GM18873 (cell line): ENCODE data around the gene PDE9A.
"Not testable (repeated sequence)": the region's sequence is repeated elsewhere in the genome, so short reads cannot be mapped to it uniquely, and the experiment has no call there.

ENCODE experiments used
- ATAC-seq: cut with Tn5 transposase; IDR thresholded peaks from one replicate; pipeline ENCODE4 v1.9.1; 2021; ENCODE audit warnings: mild to moderate bottlenecking, moderate library complexity, moderate number of reproducible peaks; ENCODE audit not compliant: unreplicated experiment, low FRiP score

The PDE9A gene

DNA sequence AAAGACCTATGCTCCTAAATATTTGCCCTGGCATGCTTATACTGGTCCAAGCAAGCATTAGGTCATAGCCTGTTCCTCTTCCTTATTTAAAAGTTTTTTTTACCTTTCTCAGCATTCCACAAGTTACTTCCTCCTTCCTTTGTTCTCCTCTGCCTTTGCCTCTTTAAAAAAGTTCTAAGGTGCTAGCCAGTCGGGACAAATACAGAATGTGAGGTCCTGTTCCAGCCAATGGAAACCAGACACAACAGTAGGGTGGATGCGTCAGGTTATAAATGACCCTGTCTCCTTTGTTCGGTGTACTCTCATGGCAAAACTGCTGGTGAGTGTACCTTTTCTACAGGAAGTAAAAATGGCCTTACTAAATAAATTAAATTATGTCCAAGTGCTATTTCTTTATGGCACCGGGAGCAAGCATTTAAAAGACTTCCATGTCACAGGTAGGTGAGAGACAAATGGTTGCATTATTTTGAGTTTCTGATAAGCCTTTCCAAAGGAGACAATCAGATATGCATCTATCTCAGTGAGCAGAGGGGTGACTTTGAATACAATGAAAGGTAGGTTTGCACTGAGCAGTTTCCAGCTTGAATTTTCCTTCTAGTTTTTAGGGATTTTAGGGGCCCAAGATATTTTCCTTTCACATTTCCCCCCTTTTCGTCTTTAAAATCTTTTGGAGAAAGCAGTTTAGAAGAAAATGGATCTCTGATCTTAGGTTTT lies 159.3 kb downstream of the PDE9A start:
- ATAC-seq: not testable (repeated sequence)

DNA sequence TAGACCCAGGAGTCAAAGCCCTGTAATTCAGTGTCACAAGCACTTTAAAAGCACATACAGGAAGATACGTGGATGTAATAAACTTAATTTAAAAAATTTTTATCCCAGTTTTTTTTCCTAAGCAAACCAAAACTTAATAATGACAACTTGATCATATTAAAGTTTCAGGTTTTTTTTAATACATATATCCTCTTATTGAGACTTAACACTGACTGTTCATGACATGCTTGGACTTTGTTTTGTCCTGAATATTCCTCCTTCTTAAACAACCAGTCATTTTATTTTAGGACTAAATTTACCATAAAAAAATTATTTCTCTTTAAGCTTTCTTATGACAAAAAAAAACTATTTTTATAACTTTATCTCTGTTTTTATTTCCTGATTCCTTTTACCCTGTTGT lies 161.8 kb downstream of the PDE9A start:
- ATAC-seq: no peak

- no peak for ATAC-seq
Measured at GRCh38 chr21:42818328-42818749, 164.9 kb downstream of the PDE9A start.

- ATAC-seq: no peak
Measured at GRCh38 chr21:42819861-42820615, 166.6 kb downstream of the PDE9A start.

- no peak for ATAC-seq
Measured at GRCh38 chr21:42820616-42821465, 167.4 kb downstream of the PDE9A start.
